GM12874 (cell line): ENCODE data around the gene FBXL7.

ENCODE experiments used
- CTCF ChIP-seq: IDR thresholded peaks from 2 replicates; pipeline ENCODE4 v1.5.1; 2011; ENCODE audit warnings: low read depth, mild to moderate bottlenecking, control low read depth, low read length, moderate library complexity; ENCODE audit not compliant: insufficient read depth

Gene FBXL7

GRCh38 chr5:15731699-15732098, 231.7 kb downstream of the FBXL7 start:
- no peak for TF ChIP-seq CTCF

- TF ChIP-seq CTCF: no peak
These were observed 234.1 kb downstream of the FBXL7 start for GRCh38 chr5:15734058-15734457.

GRCh38 chr5:15737036-15737821, 237.2 kb downstream of the FBXL7 start:
- no peak for TF ChIP-seq CTCF

GRCh38 chr5:15737871-15738664, 238.1 kb downstream of the FBXL7 start:
- no peak for TF ChIP-seq CTCF

- TF ChIP-seq CTCF: no peak
These were observed 240.4 kb downstream of the FBXL7 start for GRCh38 chr5:15740383-15740782.

- TF ChIP-seq CTCF: no peak
These were observed 241.6 kb downstream of the FBXL7 start for GRCh38 chr5:15741591-15741990.

GRCh38 chr5:15746833-15747232, 246.9 kb downstream of the FBXL7 start:
- no peak for TF ChIP-seq CTCF
